SHP77 treated with DMSO at 0.1 percent for 48 hours (cell line): ENCODE data around the gene SHKBP1.
"Not testable (repeated sequence)": the region's sequence is repeated elsewhere in the genome, so short reads cannot be mapped to it uniquely, and the experiment has no call there.

Experiments
- DNase-seq: peaks from one replicate; lab custom pipeline; 2025; lab: John Stamatoyannopoulos, UW

SHKBP1 gene

DNA sequence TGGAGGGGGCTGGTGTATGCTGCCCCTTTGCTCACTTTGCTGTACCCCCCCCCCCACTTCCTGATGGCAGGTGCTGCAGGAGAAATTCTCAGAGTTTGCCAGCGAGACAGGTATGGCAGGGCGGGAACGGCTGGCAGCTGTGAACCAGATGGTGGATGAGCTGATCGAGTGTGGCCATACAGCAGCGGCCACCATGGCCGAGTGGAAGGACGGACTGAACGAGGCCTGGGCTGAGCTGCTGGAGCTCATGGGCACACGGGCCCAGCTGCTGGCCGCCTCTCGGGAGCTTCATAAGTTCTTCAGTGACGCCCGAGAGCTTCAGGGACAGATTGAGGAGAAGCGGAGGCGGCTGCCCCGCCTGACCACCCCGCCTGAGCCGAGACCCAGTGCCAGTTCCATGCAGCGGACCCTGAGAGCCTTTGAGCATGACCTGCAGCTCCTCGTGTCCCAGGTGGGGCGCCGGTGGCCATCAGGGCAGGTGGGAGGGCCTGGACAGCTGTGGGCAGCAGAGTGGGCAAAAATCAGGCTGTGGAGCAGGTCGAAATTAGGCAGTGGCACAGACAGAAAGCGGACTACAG lies 19.6 kb upstream of the SHKBP1 start:
- DNase-seq, result no peak

DNA sequence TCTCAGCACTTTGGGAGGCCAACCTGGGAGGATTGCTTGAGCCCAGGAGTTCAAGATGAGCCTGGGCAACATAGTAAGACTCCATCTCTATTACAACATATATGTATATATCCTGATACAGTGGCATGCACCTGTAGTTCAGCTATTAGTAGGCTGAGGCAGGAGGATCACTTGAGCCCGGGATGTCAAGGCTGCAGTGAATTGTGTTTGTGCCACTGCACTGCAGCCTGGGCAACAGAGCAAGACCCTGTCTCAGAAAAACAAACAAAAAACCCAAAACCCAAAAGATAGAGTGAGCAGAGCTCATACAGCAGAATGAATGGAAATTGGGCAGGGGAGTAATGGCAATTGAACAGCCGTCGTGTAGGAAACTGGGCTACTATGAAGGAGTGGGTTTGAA lies 17.3 kb upstream of the SHKBP1 start:
- DNase-seq, result no peak

DNA sequence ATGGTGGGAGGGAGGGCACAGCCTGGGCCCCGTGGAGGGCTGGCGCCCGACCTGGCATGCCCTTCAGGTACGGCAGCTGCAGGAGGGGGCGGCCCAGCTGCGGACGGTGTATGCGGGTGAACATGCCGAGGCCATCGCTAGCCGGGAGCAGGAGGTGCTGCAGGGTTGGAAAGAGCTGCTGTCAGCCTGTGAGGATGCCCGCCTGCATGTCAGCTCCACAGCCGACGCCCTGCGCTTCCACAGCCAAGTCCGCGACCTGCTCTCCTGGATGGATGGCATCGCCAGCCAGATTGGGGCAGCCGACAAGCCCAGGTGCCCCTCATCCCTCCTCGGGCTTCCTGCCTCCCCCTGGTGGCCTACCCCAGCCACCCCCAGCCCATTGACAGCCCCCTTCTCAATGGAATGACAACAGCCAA lies 16.6 kb upstream of the SHKBP1 start:
- no peak for DNase-seq

DNA sequence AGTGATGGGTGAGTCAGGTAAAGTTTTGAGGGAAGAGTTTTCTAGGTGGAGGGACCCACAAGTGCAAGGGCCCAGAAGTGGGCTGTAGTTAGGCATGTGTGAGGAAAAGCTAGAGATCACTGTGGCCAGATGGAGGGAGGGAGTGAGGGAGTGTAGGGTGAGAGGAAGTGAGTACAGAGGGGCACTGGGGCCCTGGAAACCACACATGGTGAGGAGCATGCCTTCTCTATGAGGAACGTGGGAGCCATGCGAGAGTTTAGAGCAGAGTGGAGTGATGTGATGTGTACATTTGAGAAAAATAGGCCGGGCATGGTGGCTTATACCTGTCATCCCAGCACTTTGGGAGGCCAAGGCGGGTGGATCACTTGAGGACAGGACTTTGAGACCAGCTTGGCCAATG lies 14.7 kb upstream of the SHKBP1 start:
- no peak for DNase-seq

DNA sequence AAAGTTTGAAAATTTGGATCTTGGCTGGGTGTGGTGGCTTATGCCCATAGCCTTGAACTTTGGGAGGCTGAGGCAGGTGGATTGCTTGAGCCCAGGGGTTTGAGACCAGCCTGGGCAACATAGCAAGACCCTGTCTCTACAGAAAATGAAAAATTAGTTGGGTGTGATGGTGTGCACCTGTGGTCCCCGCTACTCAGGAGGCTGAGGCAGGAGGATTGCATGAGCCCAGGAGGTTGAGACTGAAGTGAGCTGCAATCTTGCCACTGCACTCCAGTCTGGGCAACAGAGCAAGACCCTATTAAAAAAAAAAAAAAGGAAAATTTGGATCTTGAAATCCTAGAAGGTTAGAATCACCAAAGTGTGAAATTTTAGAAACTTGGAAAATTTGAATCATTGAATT lies 12.1 kb upstream of the SHKBP1 start:
- not testable (repeated sequence) for DNase-seq

DNA sequence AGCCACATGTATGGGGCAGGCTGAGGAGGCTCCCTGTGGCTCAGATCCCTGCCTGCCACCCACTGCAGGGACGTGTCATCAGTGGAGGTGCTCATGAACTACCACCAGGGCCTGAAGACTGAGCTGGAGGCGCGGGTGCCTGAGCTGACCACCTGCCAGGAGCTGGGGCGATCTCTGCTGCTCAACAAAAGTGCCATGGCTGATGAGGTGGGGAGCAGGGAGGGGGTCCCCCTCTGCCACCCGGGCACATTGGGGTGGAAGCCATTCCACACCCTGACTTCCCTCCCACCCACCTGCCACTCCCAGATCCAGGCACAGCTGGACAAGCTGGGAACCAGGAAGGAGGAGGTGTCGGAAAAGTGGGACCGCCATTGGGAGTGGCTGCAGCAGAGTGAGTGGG lies 11.3 kb upstream of the SHKBP1 start:
- no peak for DNase-seq

DNA sequence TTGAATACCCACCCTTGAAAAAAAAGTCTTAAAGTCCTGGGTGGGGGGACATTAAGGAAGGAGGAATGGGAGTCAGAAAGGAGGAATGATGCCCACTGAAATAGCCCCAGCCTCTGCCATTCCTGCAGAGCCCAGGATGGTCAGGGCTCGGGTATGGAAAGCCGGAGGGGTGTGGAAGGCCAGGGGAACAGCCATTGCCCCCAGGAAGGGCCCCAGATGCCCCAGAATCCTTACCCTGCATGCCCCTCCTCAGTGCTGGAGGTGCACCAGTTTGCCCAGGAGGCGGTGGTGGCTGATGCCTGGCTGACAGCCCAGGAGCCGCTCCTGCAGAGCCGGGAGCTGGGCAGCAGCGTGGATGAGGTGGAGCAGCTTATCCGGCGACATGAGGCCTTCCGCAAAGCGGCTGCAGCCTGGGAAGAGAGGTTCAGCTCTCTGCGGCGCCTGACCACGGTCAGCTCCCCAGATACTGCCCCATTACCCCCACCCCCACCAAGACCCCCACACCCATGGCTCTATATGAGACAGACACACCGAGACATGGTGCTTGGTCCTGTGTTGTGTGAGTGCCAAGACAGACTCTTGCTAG lies 10.7 kb upstream of the SHKBP1 start:
- no peak for DNase-seq

DNA sequence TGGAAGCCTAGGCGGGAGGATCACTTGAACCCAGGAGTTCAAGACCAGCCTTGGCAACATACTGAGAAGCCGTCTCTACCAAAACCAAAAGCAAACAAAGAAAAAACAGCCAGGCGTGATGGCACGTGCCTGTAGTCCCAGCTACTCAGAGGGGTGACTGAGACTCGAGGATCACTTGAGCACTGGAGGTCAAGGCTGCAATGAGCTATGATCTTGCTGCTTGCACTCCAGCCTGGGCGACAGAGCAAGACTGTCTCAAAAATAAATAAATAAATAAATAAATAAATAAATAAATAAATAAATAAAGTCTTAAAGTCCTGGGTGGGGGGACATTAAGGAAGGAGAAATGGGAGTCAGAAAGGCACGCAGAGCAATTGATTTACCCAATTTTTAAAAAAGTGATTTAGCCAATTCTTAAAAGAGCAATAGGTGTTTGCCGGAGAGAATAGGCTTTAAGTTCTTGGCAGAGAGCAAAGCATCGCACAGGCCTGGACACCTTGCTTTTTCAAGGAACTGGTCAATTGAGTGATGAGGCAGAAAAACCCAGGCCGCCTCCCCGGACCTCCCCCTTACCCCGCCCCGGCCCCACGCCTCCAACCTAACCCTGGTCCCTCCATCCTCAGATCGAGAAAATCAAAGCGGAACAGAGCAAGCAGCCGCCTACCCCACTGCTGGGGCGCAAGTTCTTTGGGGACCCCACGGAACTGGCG lies 9.5 kb upstream of the SHKBP1 start:
- DNase-seq, result no peak

DNA sequence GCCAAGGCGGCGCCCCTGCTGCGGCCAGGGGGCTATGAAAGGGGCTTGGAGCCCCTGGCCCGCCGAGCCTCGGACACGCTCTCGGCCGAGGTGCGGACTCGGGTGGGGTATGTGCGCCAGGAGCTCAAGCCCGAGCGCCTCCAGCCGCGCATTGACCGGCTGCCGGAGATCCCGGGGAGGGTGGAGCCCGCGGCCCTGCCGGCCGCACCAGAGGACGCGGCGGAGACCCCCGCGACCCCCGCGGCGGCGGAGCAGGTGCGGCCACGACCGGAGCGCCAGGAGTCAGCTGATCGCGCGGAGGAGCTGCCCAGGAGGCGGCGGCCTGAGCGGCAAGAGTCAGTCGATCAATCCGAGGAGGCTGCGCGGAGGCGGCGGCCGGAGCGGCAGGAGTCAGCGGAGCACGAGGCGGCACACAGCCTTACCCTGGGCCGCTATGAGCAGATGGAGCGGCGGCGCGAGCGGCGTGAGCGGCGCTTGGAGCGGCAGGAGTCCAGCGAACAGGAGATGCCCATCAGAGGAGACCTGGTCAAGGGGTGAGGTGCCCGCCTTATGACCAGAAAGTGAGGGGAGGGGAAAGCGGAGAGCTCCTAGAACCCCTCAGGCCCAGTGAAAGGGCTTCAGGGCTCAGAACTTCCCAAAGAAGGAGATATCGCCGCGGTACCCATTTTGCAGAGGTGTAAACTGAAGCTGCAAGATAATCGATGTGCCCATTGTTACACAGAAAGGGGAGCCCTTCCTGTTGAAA lies 8.8 kb upstream of the SHKBP1 start:
- DNase-seq, result no peak

DNA sequence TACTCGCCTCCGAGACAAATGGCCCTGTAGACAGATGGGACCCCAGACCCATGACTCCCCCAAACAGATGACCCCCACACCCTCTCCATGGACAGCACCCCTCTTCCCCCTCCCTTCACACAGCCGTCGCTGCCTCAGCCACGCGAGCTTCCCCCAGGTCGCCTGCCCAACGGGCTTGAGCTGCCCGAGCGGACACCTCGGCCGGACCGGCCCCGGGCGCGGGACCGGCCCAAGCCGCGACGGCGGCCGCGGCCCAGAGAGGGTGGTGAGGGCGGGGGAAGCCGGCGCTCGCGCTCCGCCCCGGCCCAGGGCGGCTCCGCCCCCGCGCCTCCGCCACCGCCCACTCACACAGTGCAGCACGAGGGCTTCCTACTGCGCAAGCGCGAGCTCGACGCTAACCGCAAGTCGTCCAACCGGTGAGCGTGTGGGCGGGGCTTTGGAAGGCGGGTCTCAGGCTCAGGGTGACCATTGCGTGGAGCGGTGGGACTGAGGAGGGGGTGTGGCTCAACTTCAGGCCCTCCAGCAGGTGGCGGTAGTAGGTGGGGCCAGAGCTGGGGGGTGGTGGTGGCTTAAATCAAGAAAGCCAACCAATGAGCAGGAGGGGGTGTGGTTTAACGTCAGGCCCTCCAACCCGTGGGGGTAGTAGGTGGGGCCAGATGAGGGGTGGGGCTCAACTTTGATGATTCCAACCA lies 6.2 kb upstream of the SHKBP1 start:
- peak; percentile 99 for DNase-seq

DNA sequence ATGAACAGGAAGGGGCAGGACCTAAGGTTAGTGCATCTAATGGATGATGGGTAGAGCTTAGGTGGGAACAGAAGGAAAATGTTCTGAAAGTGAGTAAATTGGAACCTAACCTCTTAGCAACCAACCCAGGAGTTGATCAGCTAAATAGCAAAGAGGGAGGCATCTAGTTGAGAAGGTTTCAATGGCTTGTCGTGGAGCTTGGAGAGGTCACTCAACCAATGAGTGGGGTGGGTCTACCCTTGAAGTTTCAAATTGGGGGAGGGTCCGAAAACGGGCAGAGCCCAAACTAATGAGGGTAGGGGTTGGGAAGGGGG lies 5.7 kb upstream of the SHKBP1 start:
- no peak for DNase-seq

DNA sequence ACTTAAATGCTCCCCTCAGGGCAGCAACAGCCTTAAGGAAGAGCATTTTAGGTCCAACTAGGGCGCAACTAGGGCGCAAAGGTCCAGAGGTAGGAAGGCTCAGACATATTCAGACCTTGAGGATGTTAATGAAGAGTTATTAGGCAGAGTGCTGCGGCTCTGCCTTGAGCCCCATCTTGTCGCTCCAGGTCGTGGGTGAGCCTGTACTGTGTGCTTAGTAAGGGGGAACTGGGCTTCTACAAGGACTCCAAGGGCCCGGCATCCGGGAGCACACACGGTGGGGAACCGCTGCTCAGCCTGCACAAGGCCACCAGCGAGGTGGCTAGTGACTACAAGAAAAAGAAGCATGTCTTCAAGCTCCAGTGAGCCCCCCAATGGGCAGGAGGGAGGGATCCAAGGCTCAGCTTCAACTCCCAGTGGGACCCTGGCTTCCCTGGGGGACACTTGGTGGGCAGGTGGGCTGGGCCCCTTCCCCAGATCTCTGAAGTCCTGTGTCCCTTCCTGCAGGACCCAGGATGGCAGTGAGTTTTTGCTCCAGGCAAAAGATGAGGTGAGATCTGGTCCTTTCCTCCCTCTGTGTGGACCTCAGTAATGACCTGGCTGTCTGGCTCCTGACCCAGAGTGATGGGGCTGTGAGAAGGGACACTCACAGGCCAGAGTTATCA lies 4.7 kb upstream of the SHKBP1 start:
- DNase-seq, result no peak

DNA sequence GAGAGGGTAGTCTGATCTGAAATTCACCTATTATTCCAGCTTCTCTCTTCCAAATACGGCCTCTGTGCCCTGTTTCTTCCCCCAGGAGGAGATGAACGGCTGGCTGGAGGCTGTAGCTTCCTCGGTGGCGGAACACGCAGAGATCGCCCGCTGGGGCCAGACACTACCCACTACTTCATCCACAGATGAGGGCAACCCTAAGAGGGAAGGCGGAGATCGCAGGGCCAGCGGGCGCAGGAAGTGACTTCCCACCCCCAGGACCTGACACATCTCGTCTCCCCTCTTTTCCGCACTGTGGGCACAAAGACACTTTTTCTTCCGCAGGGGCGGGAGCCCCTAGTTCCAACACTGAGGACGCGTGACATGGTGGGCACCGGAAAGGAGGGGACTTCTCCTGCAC lies 1.3 kb upstream of the SHKBP1 start:
- DNase-seq, result no peak

DNA sequence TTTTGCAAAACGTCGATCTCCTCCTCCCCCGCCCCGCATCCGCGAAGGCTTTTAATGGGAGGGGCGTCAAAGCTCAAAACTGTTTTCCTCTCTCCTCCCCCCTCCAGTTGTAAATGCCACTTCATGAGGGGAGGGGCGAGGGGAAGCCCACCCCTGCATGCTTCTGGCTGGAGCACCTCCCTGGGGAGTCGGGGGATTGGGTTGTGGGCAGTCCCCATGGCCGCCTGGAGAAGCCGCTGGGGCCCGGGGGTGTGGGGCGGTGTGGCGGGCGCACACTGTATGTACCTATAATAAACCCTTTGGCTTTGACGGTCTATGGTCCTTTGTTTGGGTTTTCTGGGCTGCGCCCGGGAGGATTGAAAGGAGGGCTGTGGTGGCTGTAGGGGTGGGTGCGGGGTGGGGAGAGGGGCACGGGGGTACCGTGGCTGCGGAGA lies 505 bp upstream of the SHKBP1 start:
- DNase-seq, result no peak

DNA sequence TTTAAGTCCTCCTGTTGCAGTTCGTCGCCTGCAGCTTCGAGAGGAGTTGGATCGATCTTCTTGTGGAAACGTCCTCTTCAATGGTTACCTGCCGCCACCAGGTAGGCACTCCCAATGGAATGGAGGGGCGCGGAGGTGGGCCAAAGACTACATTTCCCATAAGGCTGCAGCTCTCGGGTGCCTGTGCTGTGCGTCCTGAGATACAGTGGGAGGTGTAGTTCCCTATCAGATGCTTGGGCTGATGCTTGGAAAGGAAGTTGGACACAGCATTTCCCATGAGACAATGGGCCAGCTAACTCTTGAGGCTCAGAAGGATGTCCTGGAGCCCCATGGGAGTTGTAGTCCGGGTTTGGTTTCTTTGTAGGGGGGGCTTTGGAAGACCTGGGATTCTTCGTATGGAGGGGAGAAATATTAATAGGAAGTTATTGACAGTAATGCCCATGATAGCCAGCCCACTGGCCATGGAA lies 1.8 kb downstream of the SHKBP1 start:
- DNase-seq, result no peak

DNA sequence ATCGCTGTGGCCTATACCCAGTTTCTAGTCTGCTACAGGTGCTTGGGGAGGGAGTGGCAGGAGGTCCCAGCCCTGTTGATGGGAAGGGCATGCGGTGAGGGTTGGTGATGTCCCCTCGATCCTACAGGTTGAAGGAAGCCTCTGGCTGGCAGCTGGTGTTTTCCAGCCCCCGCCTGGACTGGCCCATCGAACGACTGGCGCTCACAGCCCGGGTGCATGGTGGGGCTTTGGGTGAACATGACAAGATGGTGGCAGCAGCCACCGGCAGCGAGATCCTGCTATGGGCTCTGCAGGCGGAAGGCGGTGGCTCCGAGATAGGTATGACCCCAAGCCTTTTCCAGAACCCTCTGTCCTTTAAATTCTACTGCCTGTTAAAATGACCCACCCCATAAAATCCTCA lies 3.9 kb downstream of the SHKBP1 start:
- no peak for DNase-seq

DNA sequence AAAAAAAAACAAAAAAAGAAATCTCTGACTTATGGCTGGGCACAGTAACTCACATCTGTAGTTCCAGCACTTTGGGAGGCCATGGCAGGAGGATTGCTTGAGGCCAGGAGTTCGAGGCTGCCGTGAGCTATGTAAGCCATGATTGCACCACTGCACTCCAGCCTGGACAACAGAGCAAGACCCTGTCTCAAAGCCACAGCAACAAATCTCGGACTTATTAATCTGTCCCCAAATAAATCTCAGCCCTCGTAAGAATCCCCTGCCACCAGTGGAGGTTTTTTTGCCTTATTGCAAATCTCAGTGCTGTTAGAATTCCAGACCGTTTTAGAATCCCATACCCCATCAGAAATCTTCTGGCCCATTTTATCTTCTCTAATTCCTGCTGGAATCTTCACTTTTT lies 4.9 kb downstream of the SHKBP1 start:
- DNase-seq, result no peak

DNA sequence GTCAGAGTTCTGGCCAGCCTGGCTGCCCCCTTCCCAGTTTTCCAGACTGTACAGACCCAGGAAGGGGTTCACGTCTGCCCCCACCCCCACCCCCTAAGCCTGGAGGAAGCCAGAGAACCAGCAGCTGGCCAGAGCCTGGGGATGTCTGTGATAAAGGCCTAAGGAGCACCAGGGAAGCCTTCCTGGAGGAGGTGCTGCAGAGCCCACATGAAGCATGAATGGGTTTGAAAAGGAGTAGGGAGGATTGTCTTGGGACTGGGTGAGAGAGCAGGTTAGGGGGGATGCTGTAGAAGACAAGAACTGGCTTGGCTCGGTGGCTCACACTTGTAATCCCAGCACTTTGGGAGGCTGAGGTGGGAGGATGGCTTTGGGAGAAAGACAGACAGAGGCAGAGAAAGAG lies 5.8 kb downstream of the SHKBP1 start:
- no peak for DNase-seq

DNA sequence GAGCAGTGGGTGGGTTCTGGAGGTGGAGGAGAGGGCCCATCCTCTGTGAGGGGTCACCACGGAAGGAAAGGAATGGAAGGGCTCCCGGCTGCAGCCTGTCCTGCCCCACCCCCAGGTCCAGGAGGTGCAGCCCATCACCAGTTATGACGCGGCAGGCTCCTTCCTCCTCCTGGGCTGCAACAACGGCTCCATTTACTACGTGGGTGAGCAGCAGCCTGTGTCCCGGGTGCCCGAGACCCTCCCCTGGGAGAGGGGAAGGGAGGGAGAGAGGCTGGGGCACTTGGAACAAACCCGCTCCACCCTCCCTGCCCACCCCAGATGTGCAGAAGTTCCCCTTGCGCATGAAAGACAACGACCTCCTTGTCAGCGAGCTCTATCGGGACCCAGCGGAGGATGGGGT lies 6.6 kb downstream of the SHKBP1 start:
- no peak for DNase-seq

DNA sequence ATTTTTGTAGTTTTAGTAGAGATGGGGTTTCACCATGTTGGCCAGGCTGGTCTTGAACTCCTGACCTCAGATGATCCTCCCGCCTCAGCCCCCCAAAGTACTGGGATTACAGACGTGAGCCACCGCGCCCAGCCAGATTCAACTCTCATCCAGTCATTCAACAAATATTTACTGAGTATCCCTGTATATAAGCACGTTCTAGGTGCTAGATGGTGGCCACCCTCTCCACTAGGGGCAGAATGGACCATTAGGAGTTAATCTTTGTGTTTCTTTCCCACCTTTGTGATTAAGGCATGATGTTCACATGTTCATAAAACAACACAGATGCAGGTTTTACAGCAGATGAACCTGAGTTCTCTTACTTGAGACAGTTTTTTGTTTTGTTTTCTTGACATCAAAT lies 7.3 kb downstream of the SHKBP1 start:
- DNase-seq, result no peak

DNA sequence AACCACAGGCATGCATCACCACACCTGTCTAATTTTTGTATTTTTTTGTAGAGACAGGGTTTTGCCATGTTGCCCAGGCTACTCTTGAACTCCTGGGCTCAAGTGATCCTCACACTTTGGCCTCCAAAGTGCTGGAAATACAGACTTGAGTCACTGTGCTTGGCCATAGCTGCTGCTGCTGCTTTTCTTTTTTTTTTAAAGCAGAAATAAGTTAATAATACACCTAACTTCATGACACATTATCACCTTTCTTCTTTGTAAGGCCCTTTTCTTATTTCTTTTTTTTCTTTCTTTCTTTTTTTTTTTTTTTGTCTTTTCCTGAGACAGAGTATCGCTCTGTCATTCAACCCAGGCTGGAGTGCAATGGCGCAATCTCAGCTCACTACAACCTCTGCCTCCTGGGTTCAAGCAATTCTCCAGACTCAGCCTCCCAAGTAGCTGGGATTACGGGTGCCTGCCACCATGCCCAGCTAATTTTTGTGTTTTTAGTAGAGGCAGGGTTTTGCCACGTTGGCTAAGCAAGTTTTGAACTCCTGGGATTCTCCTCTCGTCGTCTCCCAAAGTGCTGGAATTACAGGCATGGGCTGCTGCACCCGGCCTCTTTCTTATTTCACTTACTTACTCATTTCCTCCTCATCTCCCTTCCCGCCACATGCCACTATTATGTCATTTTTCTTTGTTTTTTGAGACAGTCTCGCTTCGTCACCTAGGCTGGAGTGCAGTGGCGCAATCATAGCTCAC lies 8.7 kb downstream of the SHKBP1 start:
- no peak for DNase-seq
